ENCODE measurements around the gene TBC1D8. TPM values are rescaled to one million over a fixed set of nuclear protein-coding genes. Genes with fewer than 3 reads are reported as not detected.
A peak's percentile ranks its signal among the peaks of the same experiment; 100 is the strongest.

The TBC1D8 gene
- total RNA-seq, 1 donor from 2014 or later: 25.3 TPM

- no peak for DNase-seq (ENCODE audit: low read depth)
- no peak overlapping the region for H3K4me3 ChIP-seq (ENCODE audit: low read depth, low read length)
- no peaks in the 10 kb centered on the region for H3K36me3 ChIP-seq (ENCODE audit: control insufficient read depth, insufficient read depth, low read length)
- peak; percentile 70 for FAIRE-seq
- TF ChIP-seq CTCF (IDR thresholded peaks at IDR 0.05; ENCODE audit: insufficient read depth, low read length, severe bottlenecking): no peak
- H3K27me3 ChIP-seq (ENCODE audit: control insufficient read depth, insufficient read depth, low read length): no peaks in the 10 kb centered on the region
These were observed 44.9 kb upstream of the TBC1D8 start for GRCh38 chr2:101195871-101196661.

- no peaks in the 10 kb centered on the region for H3K36me3 ChIP-seq (ENCODE audit: control insufficient read depth, insufficient read depth, low read length)
- FAIRE-seq (no peak), DNase-seq (ENCODE audit: low read depth) (no peak)
- TF ChIP-seq CTCF (IDR thresholded peaks at IDR 0.05; ENCODE audit: insufficient read depth, low read length, severe bottlenecking): no peak
- no peaks in the 10 kb centered on the region for H3K27me3 ChIP-seq (ENCODE audit: control insufficient read depth, insufficient read depth, low read length)
- no peak overlapping the region for H3K4me3 ChIP-seq (ENCODE audit: low read depth, low read length)
These were observed 41.9 kb upstream of the TBC1D8 start for GRCh38 chr2:101193033-101193626.

GRCh38 chr2:101190747-101191516 lies 39.8 kb upstream of the TBC1D8 start:
- no peaks in the 10 kb centered on the region for H3K27me3 ChIP-seq (ENCODE audit: control insufficient read depth, insufficient read depth, low read length)
- H3K4me3 ChIP-seq (ENCODE audit: low read depth, low read length): no peak overlapping the region
- H3K36me3 ChIP-seq (ENCODE audit: control insufficient read depth, insufficient read depth, low read length): no peaks in the 10 kb centered on the region
- DNase-seq (ENCODE audit: low read depth) (peak; percentile 61), FAIRE-seq (peak; percentile 75)
- TF ChIP-seq CTCF (IDR thresholded peaks at IDR 0.05; ENCODE audit: insufficient read depth, low read length, severe bottlenecking): no peak

GRCh38 chr2:101188683-101189405 lies 37.7 kb upstream of the TBC1D8 start:
- Histone ChIP-seq H3K36me3 (ENCODE audit: control insufficient read depth, insufficient read depth, low read length) (no peaks in the 10 kb centered on the region), H3K4me3 (ENCODE audit: low read depth, low read length) (no peak overlapping the region), H3K27me3 (ENCODE audit: control insufficient read depth, insufficient read depth, low read length) (no peaks in the 10 kb centered on the region)
- peak; percentile 9 for TF ChIP-seq CTCF (IDR thresholded peaks at IDR 0.05; ENCODE audit: insufficient read depth, low read length, severe bottlenecking)
- no peak for FAIRE-seq
- no peak for DNase-seq (ENCODE audit: low read depth)

GRCh38 chr2:101187131-101187530 lies 35.9 kb upstream of the TBC1D8 start:
- Histone ChIP-seq H3K36me3 (ENCODE audit: control insufficient read depth, insufficient read depth, low read length) (no peaks in the 10 kb centered on the region), H3K27me3 (ENCODE audit: control insufficient read depth, insufficient read depth, low read length) (no peaks in the 10 kb centered on the region), H3K4me3 (ENCODE audit: low read depth, low read length) (no peak overlapping the region)
- DNase-seq (ENCODE audit: low read depth): peak; percentile 61
- FAIRE-seq: no peak
- TF ChIP-seq CTCF (IDR thresholded peaks at IDR 0.05; ENCODE audit: insufficient read depth, low read length, severe bottlenecking): no peak

All from bronchial epithelial cell (primary cell).